GM15510 (cell line): Measurements from ENCODE around the gene RPS26.

ENCODE experiments used
- POLR2A ChIP-seq: IDR thresholded peaks from 3 replicates; pipeline ENCODE4 v1.6.1; 2011; ENCODE audit warnings: borderline replicate concordance; ENCODE audit not compliant: insufficient read length; ENCODE audit errors: extremely low read depth

RPS26 gene

DNA sequence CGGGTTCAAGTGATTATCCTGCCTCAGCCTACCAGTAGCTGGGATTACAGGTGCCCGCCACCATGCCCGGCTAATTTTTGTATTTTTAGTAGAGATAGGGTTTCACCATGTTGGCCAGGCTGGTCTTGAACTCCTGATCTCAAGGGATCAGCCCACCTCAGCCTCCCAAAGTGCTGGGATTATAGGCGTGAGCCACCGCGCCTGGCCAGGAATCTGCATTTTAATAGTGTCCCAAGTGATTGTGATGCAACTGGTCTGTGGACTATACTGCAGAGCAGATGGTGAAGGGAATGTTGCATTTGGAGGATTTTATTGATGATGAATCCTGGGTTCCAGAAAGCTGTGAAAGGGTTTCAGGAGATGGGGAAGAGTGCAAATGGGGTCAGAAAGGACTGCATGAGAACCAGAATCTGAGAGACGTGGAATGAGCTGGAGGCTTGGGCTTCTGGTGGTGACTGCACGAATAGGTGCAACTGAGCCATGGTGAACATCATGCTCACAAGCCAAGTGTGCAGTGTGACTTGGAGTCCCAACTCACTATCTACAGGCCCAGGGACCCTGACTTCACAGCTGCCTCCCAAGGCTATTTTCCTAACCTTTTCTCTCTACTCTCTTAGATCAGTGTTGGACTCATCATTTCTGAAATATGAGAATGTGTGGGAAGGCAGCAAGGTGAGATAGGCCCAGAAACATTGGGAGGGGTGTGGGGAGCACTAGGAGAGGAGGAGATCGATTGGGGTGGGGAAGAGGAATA lies 4.5 kb downstream of the RPS26 start:
- no peak for TF ChIP-seq POLR2A

DNA sequence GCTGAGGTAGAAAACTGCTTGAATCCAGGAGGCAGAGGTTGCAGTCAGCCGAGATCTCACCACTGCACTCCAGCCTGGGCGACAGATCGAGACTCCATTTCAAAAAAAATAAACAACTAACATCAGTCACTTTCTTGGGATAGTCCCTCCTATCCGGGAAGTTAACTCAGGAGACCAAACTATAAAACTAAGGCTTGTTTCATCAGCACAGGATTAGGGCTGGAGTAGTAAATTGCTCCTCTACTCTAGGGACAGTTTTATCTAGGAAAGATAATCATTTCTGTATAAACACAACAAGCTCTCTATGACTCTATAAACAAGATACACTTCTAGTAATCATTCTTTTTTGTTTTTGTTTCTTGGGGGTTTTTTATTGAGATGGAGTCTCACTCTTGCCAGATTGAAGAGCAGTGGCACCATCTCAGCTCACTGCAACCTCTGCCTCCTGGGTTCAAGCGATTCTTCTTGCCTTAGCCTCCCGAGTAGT lies 11.7 kb downstream of the RPS26 start:
- no peak for TF ChIP-seq POLR2A

DNA sequence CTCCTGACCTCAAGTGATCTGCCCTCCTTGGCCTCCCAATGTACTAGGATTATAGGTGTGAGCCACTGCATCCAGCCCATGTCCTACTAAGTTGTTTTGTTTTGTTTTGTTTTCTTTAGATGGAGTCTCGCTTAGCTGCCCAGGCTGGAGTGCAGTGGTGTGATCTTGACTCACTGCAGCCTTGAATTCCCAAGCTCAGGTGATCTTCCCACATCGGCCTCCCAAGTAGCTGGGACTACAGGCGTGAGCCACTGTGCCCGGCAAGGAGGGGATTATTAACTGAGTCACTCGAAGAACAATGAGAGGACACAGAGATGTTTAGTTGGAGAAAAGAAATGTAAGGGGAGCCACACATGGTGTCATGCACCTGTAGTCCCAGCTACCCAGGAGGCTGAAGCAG lies 20.3 kb downstream of the RPS26 start:
- TF ChIP-seq POLR2A, result no peak

DNA sequence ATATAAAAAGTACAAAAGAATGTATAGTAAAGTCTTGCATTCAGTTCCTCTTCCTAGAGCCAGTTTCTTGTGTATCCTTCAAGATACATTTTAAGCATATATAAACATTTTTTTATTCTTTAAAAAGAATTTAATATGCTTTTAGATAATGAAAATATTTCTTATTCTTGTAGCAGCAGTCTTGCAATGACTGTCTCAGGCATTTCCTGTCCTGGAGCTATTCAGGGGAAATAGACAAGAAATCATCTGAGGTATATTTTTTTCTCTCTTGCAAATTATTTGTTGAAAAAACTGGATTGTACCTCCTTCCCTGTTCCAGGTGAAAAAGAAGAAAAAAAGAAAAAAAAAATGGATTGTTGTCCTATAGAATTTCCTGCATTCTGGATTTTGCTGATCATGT lies 21.3 kb downstream of the RPS26 start:
- no peak for TF ChIP-seq POLR2A

DNA sequence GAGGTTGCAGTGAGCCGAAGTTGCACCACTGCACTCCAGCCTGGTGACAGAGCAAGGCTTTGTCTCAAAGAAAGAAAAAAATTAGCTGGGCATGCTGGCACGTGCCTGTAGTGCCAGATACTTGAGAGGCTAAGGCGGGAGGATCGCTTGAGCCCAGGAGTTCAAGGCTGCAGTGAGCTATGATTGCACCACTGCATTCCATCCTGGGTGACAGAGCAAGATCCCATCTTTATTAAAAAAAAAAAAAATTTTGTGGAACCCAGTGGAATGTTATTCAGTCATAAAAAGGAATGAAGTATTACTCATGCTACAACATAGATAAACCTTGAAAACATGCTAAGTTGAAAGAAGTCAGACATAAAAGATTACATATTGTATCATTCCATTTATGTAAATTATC lies 29.9 kb downstream of the RPS26 start:
- TF ChIP-seq POLR2A, result no peak

DNA sequence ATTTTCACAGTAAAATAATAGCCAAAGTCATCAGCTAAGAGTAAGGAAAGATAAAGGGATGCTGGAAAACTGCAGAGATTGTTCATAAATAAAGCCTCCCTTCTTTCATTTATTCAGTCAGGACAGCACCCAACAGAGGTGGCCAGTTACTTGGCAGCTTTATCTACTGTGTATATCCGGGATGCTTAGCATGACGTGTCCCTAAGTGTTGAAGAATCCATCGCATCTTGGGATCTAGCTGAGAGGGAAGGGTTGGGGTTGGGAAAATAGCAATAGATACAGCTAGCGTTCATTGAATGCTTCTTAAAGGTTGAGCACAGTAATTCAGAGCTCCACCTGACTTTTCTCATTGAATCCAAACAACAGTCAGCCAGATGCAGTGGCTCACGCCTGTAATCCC lies 32.7 kb downstream of the RPS26 start:
- no peak for TF ChIP-seq POLR2A

DNA sequence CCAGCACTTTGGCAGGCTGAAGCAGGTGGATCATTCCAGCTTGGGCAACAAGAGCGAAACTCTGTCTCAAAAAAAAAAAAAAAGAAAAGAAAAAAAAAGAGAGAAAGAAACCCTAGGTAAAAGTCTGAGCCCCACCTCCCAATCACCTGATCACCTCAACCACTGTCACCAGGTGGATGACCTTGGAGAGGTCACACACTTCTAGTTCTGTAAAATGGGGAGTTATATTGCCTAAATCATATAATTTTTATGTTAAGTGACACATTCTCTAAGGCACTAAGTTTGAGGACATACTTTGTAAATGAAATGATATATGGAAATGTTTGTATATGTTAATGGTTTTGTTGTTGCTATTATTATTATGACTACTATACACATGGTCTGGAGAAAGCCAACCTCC lies 36.7 kb downstream of the RPS26 start:
- no peak for TF ChIP-seq POLR2A

DNA sequence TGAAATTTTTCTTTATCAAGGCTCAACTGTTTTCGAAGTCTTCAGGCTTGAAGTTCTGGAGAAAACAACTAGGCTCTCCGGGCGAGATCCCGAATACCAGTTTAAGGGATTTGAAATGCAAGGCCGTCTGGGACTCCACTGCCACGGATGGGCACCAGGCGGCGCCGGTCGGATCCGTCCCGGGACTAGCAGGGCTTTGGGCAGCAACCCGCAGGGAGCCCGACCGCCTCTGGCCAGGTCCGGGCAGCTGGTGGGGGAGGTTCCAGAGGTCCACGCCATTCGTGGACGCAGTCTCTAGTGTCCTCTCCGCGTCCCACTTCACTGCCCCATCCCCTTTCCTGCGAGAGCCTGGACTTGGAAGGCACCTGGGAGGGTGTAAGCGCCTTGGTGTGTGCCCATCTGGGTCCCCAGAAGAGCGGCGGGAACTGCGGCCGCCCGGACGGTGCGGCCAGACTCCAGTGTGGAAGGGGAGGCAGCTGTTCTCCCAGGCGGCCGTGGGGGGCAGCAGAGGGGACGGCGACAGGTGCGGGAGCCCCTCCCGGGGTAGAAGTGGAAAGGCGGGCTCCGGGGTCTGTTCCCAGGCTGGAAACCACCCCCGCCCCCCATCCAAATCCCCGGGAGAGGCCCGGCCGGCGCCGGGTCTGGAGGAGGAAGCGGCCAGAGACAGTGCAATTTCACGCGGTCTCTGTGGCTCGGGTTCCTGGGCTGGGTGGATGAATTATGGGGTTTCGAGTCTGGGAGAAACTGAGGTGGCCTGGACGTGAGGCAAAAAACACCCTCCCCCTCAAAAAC lies 37.4 kb downstream of the RPS26 start:
- no peak for TF ChIP-seq POLR2A

DNA sequence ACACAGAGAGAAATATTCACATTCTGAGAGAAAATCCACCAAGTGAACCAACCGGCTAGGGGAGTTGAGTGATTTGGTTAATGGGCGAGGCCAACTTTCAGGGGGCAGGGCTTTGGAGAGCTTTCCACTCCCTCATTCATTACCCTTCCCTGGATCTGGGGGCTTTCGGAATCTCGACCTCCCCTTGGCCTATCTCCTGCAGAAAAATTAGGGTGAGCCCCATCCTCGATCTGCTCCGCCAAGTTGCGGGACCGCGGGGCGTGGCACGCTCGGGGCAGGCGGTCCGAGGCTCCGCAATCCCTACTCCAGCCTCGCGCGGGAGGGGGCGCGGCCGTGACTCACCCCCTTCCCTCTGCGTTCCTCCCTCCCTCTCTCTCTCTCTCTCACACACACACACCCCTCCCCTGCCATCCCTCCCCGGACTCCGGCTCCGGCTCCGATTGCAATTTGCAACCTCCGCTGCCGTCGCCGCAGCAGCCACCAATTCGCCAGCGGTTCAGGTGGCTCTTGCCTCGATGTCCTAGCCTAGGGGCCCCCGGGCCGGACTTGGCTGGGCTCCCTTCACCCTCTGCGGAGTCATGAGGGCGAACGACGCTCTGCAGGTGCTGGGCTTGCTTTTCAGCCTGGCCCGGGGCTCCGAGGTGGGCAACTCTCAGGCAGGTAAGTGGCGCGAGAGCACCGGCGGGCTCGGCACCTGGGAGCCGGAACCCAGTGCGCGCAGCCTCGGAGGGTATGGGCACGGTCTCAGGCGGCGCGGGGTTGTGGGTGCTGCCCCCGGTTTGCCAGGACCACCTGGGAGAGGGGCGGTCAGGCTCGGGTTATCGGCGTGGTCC lies 38.2 kb downstream of the RPS26 start, which contains the start of gene ERBB3:
ERBB3 (plus strand) TSS at position 443 of the 833 bp plus-strand sequence; CDS start at position 579, 136 bp downstream.
- TF ChIP-seq POLR2A, result no peak

DNA sequence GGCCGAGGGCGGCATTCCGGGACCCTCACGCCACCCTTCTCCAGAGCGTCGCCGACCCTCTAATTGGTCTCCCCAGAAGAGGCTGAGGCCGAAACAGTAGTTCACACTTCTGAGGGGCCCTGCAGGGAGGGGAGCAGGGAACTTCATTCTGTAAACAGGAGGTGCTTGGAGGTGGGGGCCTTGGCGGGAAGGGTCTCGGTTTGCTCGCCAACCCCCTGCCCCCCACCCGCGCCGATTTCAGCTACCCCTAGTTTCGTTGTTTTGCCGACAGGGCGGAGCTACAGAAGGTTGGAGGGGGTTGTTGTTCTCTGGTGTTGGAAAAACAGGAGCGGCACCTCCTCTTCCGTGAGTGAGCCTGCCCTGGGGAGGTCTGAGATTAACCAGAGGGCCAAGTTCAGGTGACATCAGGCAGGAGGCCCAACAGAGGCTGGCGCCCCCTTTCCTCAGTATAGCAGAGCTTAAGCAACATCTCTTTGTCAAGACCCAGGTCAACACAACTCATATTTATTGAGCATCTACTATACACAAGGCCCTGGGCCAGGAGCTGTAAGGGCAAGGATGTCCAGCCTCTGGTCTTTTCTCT lies 38.9 kb downstream of the RPS26 start:
- TF ChIP-seq POLR2A, result no peak

DNA sequence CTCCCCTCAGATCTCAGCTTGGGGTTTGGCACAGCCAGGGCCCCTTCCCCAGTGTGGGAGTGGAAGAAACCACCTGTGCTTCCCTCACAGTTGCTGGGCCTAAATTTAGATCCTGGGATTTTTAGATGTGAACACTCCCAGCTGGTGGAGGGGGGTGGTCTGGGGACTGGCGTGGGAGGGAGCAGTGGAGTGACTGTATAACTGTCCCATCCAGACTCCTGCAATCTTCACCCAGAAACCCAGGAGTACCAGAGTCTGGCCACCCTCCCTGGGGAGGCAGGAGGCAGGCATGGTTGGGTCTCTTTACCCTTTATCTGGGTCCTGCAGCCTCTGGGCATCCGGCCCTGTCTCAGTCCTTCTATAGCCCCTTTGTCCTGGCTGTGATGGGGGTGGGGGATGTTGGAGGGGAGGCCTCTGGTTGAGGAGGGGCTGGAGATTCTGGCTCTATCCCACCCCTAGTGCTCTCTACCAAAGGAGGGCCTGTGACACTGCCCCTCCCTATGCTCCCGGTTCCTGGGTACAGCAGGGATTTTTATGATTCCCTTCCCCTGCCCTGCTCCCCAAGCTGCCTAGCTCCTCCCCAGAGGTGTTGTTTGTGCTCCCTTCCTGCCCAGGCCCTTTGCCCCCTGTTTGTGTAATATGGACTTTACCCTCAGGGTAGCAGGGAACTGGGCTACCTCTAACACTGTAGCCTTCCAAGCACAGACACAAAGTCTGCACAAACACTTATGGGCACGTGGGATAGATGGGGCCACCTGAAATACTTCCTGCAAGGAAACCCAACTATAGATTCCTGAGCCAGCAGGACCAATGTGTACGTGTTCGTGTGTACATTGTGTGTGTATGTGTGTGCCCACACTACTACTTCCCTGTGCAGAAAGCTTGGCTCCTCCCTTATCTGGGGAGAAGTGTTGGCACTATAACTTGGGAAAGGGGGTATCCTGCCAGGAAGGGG lies 40.0 kb downstream of the RPS26 start:
- TF ChIP-seq POLR2A, result no peak

DNA sequence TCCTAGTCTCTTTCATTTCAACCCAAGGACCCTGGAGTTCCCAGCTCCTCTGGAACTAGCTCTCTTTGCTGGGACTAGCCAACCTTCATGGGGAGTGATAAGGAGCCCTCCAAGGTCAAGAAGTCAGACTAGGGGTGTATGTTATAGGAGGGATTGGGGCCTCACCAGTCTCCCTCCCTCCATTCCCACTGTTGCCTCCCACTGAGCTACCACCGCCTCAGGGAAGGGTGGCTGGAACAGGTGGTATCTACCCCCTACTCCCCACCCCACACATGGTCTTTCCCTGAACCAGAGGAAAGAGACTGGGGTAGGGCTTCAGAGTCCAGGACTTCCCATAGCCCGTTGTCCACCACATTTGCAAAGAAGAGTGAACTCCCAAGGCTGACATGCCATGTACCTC lies 40.7 kb downstream of the RPS26 start:
- no peak for TF ChIP-seq POLR2A

DNA sequence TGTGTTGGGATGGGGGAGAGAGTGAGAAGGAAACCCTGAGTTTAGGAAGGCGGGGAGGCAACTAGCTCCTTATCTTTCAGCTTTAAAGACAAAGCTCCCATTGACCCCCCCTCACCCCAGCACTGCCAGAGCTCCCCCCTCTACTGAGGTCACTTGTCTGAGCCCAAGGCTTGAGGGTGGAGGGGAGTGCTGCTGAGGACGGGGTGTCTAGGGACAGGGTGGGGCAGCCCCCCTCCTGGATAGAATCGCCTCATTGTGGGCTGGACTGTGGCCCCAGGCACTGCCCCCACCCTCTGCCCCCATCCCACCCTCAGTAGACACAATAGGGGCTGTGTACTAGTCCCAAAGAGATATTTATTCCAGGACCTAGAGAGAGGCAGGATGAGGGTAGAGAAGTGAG lies 41.2 kb downstream of the RPS26 start:
- no peak for TF ChIP-seq POLR2A
